Suppressor macrophage (primary cell): Measurements from ENCODE around the gene KRTAP19-4.
"Not testable (repeated sequence)": the region's sequence is repeated elsewhere in the genome, so short reads cannot be mapped to it uniquely, and the experiment has no call there.

Source experiments
- DNase-seq, 4 experiments: peaks; one replicate each; pipeline ENCODE4 v3.0.0-alpha.2; 2020 to 2022
- total RNA-seq, 17 experiments: gene quantifications; one replicate each; lab custom pipeline; 2026; ENCODE audit warnings: mixed read lengths in 6 of 17, inconsistent platforms in 3 of 17; lab: John Stamatoyannopoulos, UW

KRTAP19-4 gene, protein sequence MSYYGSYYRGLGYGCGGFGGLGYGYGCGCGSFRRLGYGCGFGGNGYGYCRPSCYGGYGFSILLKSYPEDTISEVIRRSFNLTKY
- total RNA-seq, result 0 reads per million in 17 experiments

DNA sequence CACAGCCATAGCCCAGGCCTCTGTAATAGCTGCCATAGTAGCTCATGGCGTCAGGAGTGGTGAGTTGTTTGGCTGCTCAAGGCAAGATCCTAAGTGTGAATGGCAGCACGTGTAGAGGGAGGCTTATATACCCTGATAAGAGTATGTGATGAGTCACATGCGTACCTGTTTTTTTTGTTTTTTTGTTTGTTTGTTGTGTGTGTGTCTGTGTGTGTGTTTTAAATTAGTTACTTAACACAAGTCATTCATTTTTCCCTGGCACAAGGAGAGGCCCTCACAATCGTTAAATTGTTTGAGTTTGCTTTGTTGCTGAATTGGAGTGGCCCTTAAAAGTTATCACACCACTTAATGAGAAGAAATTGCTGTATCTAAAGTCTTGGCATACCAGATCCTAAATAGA, at the start of gene KRTAP19-4:
Gene KRTAP19-4 (minus strand): TSS at position 101 of the 400 bp plus-strand sequence. CDS start 55 bp downstream, at position 46.
- no peak for DNase-seq

DNA sequence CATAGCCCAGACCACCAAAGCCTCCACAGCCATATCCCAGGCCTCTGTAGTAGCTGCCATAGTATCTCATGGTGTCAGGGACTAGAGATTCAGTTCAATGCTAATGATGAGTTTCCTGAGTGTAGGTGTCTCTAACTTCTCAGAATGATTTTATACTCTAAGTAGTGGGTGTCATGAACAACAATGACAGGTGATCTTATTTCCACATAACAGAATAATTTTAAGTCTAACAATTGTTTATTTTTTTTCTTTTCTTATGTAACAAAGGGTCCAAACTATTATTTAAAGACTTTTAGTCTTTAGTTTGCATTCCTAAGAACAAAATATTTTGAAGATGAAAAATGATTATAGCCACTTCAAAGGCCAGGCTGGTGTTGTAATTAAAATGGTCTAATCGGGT, 44.8 kb upstream of the KRTAP19-4 start, which contains the start of gene KRTAP19-6:
Gene KRTAP19-6 (minus strand): TSS at position 101 of the 400 bp plus-strand sequence. CDS start 31 bp downstream, at position 70.
- DNase-seq, result no peak

DNA sequence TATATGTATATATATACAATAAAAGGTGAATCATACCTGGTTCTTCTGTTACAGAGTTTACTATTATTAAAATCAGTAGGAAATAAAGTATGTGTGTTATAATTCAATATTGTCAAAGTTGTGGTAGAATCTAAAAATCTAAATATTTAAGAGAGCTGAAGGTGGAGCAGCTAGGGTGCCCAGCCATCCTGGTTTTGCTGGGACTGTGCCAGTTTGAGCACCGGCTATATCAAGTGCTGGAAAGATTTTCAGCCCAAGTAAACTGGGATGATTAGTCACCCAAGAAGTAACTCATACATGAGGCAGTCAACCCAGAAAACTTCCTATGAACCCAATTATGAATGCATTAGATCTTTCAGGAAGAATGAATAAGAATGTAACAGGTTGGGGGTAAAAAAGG, 21.9 kb upstream of the KRTAP19-4 start:
- DNase-seq, result no peak

DNA sequence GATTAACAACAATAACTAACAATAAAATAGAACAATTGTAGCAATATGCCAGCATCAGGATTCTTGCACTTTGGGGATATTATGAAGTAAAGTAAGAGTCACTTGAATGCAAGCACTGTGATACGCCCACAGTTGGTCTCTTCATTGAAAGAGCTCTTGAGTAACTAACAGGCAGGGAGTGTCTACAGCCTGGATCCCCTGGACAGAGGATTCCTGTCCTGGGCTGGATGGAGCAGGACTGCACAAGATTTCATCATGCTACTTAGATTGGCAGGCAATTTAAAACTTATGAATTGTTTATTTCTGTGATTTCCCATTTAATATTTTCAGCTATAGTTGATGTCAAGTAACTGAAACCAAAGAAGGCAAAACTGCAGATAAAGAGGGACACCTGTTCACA, 18.7 kb upstream of the KRTAP19-4 start:
- no peak for DNase-seq

DNA sequence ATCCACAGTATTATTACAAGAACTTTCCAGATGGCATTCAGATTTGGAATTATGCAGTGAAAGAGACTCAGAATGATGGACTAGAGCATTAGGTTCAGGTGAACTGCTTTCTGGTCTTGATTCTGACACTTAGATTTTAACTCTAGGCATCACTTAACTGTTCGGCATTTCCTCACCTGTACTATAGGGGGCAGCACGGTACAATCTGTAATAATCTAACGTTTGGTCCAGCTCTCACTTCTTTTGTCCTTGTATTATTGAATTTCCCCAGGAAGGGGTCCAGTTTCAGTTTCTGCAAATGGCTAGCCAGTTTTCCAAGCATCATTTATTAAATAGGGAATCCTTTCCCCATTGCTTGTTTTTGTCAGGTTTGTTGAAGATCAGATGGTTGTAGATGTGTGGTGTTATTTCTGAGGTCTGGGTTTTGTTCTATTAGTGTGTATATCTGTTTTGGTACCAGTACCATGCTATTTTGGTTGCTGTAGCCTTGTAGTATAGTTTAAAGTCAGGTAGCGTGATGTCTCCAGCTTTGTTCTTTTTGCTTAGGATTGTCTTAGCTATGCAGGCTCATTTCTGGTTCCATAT, 8.7 kb upstream of the KRTAP19-4 start:
- DNase-seq, result not testable (repeated sequence)

DNA sequence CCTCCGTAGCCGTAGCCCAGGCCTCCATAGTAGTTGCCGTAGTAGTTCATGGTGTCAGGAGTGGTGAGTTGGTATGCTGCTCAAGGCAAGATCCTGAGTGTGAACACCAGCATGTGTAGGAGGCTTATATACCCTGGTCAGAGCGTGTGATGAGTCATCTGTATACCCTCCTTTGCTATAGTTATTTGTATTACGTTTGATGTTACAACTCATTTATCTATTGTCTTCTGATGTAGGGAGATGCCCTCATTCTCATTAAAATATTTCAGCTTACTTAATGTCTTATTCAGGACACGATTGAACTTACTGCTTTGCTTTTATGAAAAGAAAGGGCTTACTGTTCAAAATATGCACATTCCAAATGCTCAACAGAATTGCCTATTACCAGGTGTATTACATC, 5.1 kb upstream of the KRTAP19-4 start, which contains the start of gene KRTAP19-5:
Gene KRTAP19-5 (minus strand): TSS at position 101 of the 400 bp plus-strand sequence. CDS start 51 bp downstream, at position 50.
- DNase-seq, result no peak

DNA sequence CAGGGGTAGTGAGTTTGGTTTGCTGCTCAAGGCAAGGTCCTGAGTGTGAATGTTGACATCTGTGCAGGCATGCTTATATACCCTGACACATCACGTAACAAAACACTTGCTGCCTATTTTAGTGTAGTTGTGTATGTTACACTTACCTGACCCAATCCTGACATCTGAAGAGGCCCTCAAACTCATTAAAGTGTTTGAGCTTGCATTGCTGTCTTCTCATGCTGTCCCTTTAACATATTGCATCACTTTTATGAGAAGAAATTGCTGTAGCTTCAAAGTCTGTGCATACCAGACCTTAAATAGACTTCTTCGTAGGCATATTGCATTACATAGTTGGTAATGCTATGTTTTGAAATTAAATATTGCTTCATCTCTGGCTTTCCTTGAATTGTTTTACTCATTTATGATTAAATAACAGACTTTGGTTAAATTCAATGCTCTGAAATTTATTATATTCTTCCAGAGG, 5.0 kb downstream of the KRTAP19-4 start, which contains the start of gene KRTAP19-3:
Gene KRTAP19-3 (minus strand): TSS at position 51 of the 466 bp plus-strand sequence. CDS start 56 bp downstream, outside the sequence.
- no peak for DNase-seq

DNA sequence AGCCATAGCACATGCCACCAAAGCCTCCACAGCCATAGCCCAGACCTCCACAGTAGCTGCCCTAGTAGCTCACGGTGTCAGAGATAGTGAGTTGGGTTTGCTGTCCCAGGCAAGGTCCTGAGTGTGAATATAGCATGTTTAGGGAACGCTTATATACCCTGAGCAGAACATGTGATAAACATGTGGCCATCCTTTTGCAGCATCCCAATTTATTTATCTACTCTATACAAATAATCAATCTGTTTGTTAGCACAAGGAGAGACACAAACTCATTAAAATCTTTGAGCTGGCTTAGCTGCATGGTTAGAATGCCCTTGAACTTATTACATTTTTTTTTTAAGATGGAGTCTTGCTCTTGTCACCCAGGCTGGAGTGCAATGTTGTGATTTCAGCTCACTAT, 9.6 kb downstream of the KRTAP19-4 start, which contains the start of gene KRTAP19-2:
Gene KRTAP19-2 (minus strand): TSS at position 101 of the 400 bp plus-strand sequence. CDS start 88 bp downstream, at position 13.
- no peak for DNase-seq

DNA sequence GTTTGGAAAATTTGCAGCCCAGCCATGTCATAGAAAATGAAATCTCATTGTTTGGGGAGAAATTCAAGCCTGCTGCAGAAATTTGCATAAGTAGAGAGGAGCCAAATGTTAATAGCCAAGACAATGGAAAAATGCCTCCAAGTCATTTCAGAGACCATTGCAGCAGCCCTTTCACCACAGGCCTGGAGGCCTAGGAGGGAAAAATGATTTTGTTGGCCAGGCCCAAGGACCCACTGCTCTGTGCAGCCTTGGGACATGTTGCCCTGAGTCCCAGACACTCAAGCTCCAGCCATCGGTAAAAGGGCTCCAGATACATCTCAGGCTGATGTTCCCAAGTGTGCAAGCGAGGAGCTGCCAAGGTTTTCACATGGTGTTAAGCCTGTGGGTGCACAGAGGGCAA, 10.8 kb downstream of the KRTAP19-4 start:
- no peak for DNase-seq

DNA sequence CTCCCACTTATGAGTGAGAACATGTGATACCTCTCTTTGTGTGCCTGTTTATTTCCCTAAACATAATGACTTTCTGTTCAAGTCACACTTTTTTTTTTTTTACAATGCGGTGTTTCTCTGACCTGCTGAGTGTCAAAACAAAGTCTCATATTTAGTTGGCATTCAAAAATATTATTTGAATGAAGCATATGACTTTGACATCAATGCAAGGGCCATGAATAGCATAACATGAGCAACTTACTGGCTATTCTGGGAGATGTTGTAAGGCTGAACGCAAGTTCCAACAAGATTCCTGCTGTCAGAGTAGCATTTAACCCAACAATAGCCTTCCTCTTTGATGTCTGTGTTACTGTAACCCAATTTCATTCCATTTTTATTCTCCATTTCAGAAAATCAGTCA, 14.8 kb downstream of the KRTAP19-4 start:
- no peak for DNase-seq

DNA sequence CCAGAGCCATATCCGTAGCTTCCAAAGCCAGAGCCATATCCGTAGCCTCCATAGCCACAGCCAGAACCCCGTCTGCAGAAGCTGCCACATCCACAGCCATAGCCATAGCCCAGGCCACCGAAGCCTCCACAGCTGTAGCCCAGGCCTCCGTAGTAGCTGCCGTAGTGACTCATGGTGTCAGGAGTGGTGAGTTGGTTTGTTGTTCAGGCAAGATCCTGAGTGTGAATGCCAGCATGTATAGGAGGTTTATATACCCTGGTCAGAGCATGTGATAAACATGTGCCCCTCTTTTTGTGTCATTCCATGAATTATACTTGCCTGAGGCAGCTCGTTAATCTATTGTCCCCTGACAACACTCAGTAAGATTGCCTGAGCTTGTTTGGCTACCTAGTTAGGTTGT, 16.8 kb downstream of the KRTAP19-4 start, which contains the start of gene KRTAP19-1:
Gene KRTAP19-1 (minus strand): TSS at position 223 of the 400 bp plus-strand sequence. CDS start 50 bp downstream, at position 173.
- no peak for DNase-seq

DNA sequence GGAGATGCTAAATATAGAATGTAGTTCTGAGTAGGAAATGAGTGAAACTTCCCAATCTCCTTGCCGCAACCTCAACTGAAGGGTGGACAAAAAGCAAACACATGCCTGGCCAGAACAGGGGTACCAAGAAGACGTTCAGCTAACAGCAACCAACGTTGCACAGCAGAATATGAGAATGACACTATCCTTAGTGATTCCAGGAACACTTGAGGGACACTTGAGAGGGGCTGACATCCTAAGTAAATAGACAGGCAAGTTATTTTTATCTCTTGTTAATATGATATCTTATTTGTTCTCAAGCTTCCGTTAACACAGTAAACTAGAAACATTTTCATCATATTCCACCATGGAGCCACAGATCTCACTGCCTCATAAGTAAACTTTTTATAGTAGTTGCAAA, 17.7 kb downstream of the KRTAP19-4 start:
- DNase-seq, result no peak

DNA sequence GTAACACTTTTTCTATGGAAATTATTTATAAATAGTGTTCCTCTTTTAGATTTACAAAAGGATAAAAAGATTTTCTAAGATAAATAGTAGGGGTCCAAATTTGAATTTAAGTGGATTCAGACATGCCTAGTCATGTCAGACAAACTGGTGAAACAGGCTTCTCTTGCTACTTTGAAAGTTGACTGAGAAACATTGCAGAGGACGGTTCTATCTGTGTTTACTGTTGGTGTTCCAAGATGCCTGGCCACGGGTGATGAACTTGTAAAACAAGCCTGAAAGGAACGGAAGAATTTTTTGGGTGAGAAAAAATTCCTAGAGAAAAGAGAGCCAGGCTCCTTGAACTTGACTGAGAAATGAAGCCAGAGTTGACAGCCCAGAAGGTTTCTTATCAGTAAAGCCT, 19.0 kb downstream of the KRTAP19-4 start:
- DNase-seq, result no peak

DNA sequence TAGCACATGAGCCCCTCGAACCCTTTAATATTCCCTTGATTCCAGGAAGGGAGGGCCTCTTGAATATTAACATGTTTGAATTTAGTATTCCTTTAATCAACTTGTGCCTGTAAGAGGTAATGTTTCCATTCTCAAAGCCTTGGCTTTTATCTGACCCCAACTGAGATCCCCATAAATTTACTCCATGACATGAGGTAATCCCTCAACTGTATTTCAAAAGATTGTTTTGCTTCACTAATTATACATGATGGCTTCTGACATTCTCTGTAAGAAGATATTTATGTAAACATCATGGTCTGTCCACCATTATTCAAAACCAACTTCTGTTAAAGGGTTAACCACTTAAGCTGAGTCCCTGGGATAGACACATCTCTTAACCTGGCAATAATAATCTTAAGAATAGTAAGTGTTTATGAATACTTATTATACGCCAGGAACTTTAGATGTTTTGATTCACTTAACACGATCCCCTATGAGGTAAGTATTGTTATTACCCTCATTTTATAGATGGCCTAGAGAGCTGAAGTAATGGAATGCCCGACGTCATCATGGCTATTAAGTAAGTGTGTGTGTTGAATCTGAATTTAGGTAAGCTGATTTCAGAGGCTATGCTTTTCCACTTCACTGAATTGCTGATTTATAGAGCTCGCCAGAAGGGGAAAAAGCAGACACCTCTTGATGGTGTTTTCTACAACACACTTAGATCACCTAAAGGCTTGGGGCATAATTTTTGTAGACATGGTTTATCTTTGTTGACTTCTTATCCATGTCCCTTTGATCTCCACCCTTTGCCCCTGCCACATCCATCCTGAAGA, 27.9 kb downstream of the KRTAP19-4 start:
- no peak for DNase-seq

DNA sequence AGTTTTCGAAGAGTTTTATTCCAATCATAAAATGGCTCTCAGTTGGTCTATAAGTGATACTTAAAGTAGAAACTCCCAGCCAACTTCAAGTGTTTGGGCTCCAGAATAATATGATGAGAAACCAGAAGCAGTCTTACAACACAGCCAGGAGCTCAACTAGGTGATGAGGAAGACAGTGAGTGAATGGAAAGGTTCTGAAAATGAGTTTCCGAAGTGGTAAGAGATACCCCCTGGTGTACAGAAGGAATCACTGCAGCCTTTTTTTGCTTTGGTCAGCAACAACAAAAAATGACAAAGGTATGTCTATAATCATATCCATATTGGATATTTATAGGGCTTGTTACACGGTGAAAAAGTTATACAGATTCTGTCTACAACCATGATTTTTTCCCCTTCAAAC, 33.3 kb downstream of the KRTAP19-4 start:
- peak in 1 of 4 experiments; percentile 11 for DNase-seq

DNA sequence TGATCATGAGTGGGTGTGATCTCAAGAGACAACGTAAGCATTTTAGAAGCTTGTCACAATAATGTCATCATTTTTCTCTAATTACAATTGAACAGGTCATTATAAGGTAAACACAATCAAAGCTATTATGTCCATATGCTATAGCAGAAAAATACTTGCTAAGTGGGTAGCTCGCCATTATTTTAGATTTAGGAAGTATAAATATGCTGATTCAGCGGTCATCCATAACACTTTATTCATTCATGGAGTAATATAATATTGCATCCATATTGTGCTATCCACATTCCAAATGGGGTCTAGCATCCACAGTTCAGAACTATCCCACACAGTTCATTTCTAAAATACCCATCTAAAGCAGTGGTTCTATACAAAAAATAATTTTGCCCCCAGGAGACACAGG, 48.5 kb downstream of the KRTAP19-4 start:
- no peak for DNase-seq

DNA sequence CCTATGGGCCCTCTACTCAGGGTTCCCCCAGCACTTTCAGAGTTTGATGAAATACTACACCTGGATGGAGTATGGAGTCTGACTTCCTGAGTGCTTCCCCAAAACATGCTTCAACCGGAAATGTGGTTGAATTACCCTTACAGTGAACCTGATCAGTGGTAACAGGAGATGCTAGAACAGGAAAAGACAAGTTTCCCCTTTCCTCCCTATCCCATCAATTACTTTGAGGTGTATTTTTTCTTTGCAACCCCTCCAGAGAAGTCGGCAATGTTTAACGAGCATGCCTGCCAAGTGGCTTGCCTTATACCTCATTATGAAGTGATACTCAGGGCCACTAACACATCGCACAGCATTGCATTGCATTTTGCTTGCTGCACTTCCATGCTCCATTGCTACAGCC, 49.9 kb downstream of the KRTAP19-4 start:
- DNase-seq, result no peak
